OCI-LY7 (cell line): Measurements from ENCODE around the gene CAMP.

Source experiments
- CTCF ChIP-seq: fragments of 200-600 bp; sonication (generic); conservative IDR thresholded peaks from 2 replicates; pipeline ENCODE4 v1.5.1; 2014; ENCODE audit warnings: mild to moderate bottlenecking, antibody characterized with exemption, low read length, moderate library complexity, mixed read lengths
- EZH2phosphoT487 ChIP-seq: fragments of 200-600 bp; sonication (generic); IDR thresholded peaks from 2 replicates; pipeline ENCODE4 v1.6.1; 2018; ENCODE audit warnings: low read depth, borderline replicate concordance, mild to moderate bottlenecking, mixed run types, antibody characterized with exemption, low read length, moderate library complexity, mixed read lengths

DNA sequence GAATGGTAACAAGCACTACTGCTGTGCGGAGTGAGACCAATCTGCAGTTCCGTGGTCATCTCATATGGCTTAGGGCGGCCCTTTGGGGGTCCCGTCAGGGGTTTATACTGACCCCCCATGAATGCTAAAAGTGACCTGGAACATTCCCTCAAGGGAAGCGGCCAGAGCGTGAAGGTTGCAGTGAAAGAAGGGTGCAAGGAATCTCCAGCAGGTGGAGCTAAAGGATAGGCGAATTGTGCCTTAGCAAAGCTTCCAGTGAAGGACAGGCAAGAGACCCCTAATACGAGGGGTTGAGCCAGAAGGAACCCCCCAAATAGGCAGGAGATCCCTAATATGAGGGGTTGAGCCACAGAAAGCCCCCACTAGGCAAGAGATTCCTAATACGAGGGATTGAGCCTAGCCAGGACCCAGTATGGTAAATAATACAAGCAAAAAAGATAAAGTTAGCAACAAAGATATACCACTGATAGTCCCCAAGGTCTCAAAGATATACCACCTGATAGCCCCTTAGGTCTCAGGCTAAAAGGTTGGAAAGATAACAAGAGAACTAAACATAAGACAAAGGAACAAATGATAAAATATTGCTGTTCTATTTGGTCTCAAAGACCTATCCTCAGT, 50.4 kb downstream of the CAMP start:
- TF ChIP-seq CTCF (peak; percentile 88), EZH2phosphoT487 (no peak)
